SHP77 treated with DMSO at 0.1 percent for 48 hours (cell line): ENCODE data around the gene CSH1.
"Not testable (repeated sequence)": the region's sequence is repeated elsewhere in the genome, so short reads cannot be mapped to it uniquely, and the experiment has no call there.

ENCODE experiments used
- DNase-seq: peaks from one replicate; lab custom pipeline; 2025; lab: John Stamatoyannopoulos, UW

CSH1 gene

DNA sequence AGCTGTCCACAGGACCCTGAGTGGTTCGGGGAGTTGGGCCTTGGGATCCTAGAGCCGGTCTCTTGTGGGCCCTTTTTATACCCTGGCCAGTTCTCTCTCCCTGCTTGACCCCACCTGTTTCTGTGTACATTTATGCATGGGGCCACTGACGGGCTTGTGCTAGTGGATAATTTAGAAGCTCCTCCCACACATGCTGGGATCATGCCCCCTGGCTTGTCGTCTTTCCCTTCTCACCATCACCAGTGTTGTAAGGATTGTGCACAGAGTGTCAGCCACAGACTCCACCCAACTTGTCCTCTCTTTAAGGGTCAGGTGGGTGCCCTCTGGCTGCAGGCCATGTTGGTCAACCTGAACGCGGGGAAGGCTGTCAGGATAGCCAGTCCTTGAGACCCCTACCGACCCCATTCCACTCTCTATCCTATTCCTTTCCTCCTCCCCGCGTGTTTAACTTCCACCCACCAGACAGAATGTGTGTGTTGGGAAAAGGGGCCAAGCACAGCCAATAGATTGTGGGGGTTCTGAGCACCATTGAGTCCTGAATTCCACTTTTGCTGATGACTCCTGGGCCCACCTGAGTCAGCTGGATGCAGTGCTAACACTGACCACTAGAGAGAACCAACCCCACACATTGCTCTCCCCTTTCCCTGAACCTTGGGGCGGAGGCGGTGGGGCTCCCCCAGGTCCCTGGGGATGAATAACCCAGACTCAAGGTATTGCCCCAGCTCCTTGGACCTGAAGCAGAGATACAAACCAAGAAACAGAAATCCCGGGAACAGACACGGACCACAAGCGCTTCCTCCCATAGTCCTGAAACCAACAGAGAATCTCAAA, at the start of gene CSH1:
Gene CSH1 (minus strand): TSS at position 51 of the 831 bp plus-strand sequence. CDS start 63 bp downstream, outside the sequence.
- DNase-seq: not testable (repeated sequence)

DNA sequence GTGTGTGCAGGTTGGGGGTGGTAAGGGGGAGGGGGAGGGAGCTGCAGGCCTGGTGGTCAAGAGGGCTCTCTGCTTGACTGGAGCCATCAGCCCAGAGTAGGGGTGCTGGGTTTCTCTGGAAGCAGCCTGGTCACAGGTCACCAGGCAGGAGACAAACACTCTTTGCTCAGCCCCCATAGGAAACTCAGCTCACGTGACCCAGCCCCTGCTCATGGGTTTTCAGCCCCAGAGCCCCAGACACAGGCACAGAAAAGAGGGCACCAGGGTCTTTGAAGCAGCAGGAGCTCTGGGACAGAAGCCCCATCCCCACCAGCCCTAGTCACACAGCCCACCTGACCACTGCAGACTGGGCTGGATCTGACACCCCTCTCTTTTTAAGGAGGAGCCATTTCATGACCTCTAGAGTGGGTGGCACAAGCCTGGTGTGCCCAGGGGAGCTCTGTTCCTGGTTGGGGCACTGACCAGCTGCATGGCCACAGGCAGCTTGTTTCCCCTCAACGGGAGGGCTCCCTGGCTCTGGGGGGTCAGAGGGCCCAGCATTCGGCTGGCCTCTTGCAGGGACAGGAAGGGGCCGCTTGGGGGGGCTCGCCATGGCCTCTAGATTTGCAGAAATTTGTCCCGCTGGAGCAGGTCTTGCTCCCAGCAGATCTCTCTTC, 49.5 kb upstream of the CSH1 start:
- DNase-seq: no peak

DNA sequence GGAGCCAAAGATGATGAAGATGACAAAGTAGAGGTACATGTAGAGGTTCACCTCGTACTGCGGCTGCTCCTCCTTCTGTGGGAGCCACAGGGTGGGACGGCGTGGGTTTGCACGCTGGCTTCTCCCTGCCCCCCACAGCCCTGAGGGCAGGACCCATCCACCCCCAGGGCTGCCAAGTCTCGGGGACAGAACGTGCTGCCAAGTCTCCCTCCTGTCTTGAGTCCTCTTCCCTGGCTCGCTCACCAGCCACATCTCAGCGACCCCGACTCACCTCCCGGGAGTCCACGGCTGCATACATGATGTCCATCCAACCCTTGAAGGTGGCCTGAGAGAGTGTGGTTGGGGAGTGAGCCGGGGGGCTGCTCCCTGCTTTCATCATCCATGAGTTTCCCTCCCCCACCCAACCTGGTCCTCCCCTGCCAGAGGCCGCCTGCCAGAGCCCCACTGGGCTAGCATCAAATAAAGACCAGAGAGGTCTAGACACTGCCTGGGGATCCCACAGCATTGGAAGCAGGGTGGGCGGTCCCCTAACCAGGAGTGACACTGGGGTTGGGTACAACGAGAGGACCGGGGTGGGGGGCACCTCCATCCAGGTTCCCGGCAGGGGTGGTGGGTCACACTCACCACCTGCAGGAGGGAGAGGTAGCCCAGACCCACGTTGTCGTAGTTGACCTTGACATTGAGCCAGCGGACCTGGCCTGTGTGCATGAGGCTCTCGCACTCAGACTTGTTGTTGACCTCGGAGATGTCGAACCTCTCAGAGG, 48.5 kb upstream of the CSH1 start:
- DNase-seq: no peak

DNA sequence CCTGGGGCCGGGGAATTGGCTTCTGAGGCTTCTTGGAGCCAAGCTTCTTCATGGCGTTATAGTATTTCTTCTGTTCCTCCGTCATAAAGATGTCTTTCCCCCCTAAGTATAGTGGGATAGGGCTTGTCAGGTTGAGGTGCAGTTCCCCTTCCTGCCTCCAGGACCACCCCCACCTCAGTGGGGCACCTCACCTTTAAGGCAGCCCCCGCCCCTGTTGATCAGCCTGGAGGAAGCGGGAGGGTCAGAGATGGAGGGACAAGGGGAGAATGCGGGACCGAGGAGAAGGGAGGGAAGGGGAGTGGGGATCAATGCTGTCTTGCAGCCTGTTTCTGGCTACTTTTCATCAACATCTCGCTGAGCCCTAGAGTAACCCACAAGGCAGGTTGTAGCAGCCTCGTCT, 47.4 kb upstream of the CSH1 start:
- no peak for DNase-seq

DNA sequence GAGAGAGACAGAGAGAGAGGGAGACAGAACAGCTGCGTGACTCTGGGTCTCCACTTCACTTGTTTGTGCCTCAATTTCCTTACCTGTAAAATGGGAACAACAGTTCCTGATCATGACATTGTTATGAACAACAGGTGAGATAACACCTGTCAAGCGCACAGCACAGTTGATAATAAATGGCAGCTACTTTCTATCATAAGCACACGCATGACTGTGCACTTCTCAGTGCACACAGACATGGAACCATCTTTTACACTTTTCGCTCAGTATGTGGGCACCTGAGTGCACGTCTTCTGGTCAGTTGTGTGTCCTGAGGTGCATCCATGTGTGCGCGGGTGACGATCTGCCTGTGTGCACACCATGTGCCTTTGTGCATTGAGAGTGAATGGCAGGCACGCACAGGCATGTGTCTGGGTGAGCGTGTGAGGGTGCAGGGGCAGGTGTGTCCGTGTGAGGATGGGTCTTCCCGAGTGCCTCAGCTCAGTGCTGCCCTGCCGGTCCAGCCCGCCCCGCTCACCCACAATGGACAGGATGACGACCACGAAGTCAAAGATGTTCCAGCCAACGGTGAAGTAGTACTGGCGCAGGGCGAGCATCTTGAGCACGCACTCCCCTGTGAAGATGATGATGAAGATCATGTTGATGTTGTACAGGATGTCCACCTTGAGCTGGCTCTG, 46.1 kb upstream of the CSH1 start:
- DNase-seq: no peak

DNA sequence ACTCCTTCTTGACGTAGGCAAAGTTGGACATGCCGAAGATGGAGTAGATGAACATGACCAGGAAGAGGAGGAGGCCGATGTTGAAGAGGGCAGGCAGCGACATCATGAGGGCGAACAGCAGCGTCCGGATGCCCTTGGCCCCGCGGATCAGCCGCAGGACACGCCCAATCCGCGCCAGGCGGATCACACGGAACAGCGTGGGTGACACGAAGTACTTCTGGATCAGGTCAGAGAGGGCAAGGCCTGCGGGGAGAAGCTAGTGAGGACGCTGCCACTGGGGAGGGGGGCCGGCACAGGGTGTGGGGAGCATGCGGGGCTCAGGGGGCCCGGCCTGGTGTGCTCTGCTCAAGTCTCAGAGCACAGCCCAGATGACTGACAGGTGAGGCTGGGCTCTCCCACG, 45.4 kb upstream of the CSH1 start:
- no peak for DNase-seq

DNA sequence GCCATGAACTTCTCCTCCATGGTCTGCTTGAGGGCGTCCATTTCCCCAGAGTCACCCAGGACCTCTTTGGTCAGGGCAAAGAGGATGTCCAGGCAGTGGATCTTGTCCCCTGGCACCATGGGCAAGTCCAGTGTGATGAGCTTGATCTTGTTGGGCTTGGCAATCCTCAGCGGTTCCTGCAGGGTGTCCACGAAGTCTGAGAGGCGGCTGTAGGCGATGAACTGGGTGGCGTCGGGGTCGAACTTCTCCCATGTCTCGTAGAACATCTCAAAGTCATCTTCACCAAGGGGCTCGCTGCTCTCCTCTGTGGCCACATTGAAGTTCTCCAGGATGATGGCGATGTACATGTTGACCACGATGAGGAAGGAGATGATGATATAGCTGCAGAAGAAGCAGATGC, 44.8 kb upstream of the CSH1 start:
- DNase-seq: no peak

DNA sequence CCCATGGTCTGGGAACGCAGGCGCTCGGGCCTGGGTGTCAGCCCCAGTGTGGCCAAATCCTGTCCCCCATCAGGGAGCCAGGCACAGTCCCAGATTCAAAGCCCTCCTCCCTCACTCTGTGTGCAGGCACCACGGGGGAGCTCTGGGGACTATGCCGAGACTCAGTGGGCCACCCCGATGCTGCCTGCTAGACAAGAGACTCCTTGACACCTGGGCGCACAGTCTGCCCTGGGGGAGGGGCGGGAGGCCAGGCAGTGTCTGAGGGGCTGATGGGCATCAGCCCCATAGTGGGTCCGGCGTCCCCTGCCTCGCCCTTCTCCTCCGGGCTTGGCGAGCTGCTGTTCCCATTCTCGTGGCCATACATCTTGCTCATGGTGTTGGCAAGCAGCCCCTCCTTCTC, 44.2 kb upstream of the CSH1 start:
- DNase-seq: no peak

DNA sequence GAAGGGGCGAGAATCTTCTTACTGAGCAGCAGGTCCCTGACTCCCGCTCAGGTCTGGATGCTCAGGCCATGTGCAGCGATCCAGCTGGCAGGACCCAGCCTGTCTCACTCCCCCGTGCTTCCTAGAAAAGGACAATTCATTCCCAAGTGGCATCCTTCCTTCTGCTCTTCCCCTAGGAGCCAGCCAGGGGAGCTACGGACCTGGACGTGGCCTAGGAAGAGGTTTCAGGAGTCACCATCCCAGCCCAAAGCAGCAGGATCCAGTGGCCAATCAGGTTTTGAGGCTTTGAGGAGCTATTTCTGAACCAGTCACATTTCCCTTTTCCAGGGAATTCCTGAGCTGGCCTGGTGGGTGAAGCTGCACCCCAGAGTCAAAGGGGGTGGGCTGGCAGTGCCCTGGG, 43.5 kb upstream of the CSH1 start:
- DNase-seq: no peak

DNA sequence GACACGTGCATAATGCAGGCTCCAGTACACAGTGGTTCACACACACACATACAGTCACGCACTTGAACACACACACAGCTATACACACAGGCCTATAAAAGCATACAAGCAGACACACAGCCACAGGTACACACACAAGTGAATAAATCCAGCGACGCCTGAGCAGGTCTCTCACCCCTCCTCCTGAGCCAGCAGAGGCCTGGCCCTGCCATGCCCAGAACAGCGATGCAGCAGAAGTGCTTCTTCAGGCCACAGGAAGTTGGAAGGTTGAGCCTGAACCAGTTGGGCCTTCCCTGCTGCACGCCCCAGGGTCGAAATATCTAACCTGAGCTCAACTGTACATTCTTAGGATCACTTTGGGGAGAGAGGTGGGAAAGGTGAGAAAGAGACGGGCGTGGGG, 43.0 kb upstream of the CSH1 start:
- DNase-seq: no peak

DNA sequence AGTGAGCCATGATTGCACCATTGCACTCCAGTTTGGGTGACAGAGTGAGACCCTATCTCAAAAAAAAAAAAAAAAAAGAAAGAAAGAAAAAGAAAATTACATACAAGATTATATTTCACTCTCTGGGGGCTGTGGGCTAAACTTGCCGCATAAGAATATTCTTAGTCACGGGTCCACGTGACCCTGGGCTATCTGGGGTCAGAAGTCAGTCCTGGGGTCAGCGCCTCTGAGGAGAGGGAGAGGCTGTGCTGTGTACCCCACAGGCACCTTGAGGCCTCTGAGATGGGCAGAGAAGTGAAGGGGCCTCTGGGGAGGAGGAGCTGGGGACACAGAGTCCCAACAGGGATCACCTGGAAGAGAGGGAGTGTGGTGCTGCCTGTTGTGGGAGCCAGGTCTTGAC, 41.5 kb upstream of the CSH1 start:
- no peak for DNase-seq

DNA sequence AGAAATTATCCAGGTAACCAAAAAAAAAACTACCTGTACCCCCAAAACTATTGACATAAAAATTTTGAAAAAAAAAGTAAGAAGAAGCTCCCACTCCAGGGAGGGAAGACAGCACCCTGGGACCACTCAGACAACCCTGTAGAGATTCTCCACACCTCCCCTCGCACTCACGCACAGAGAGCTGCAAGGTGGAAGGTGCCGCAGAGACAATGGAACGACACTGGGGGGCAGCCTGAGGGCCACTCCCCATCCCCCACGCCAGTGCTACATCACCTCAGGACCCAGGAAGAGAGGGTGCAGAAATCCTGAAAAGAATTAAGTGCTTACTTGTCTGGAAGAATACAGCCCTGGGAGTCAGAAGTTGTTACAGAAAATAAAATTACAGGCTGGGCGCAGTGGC, 40.9 kb upstream of the CSH1 start:
- no peak for DNase-seq

DNA sequence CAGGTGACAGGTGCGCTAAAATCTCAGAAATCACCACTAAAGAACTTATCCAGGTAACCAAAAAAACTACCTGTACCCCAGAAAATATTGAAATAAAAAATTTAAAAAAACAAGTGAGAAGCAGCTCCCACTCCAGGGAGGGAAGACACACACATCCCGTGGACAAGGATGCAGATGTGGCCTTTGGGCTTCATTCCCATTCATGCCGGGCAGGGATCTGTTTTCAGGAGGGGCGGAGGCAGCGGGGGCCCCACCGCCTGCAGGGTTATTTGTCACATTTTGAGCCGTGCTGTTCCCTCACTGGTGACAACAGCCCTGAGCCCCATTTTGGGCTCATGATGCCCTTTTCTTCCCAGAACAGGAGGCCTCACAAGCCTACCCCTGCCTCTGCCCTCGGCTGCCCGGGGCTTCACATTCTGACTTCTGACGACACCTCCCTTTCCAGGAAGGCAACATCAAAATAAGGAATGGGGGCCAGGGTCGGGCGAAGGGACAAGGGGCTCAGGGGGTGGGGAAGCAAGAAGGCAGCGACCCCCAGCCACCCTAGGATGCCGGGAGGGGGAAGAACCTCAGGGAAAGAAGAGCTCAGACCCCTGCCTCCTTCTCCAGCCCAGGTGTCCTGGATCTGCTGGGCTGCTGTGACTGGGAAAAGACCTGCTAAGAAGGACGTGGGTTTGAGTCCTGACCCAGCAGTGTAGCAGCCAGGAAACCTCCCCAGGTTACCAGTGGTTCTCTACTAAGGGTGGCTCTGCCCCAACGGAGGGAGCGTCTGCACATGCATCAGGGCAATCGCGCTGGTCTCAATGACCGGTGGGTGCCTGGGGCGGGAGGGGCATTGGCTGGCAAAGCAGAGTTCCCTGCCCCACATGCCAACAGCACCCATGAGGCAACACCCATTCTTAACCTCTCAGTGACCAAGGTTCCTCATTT, 38.1 kb upstream of the CSH1 start:
- DNase-seq: no peak

DNA sequence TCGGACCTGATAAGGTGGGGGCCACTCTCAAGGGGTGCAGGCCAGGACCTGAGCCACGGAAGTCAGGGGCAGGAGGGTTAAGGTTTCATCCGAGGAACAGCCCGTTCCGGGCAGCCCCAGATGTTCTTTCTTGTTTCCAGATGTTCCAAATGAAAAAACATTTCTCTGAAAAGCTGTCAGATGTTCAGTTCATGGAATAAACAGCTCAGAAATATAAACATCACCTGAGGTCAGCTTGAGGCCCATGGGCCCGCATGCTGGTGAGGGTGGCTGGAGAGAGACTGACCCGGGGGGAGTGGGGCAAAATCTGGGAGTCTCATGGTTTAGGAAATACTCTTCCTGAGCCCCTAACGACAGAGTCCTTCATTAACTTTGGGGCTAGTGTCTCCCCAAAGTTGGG, 37.2 kb upstream of the CSH1 start:
- no peak for DNase-seq

DNA sequence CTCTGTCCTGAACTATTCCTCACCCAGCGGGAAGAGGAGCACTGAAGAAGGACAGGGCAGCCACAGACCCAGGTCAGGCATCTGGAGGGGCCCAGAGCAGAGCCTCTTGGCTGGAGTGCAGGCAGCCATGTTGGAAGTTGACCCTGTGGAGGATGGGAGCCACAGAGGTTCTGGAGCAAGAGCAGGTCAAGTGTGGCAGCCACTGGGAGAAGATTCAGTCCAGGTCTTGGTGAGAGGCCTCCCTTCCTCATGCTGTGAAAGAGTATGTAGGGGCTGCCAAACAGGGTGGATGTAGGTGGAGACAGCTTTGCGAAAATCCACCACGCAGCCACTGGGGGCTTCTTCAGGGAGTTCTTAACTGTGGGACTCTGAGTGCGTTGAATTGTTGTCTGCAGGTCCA, 36.3 kb upstream of the CSH1 start:
- no peak for DNase-seq

DNA sequence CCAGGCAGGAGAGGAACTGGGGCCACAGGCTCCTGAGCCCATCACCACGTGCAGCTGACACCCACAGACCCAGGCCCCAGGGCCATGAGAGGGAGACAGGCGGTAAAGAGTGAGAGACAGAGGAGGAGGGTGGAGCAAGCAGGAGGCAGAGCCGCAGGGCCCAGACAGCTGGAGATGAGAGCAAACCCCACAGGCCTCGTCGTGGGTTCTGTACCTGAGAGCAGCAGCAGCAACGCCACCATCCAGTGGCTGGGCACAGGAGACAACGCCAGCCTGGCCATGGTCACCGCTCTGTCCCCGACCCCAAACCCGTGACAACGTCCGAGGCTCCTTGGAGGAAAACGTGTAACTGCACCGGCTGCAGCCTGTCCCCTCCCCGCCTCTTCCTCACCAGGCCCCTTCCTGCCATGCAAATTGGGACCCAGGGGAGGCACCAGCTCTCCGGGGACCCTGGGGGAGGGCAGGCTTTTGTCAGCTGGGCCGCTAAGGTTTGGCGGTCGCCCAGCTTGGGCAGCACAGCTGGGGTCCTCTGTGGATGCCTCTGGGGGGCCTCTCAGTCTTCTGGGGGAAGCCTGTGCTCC, 35.7 kb upstream of the CSH1 start, which contains the start of gene CD79B:
Gene CD79B (minus strand): TSS at position 351 of the 581 bp plus-strand sequence. CDS start 70 bp downstream, at position 281.
- DNase-seq: no peak

DNA sequence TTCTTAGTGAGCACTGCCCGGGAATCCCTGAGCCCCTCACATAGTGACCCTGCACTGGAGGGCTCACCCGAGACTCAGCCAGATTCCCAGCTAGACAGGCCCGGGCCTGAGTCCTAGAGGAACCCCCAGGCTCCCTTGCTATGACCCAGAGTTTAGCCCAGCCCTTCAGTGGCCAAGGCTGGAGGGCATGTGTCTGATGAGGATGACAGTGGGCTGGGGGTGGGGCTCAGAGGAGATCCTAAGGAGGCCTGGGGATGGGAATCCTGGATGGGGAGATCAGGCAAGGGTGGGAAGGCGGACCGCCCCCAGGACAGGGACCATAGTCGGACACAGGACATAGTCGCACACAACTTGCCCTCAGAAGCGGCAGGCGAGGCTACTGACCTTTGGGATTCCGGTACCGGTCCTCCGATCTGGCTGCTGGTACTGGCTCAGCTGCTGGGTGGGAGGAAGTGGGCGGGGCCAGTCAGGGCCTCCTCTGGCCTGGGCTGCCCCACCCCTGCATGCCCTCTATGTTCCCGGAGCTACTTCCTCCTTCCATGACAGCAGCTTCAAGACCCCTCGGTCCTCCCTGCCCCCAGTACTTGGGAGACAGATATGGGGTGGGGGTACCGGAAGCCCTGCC, 34.7 kb upstream of the CSH1 start:
- no peak for DNase-seq

DNA sequence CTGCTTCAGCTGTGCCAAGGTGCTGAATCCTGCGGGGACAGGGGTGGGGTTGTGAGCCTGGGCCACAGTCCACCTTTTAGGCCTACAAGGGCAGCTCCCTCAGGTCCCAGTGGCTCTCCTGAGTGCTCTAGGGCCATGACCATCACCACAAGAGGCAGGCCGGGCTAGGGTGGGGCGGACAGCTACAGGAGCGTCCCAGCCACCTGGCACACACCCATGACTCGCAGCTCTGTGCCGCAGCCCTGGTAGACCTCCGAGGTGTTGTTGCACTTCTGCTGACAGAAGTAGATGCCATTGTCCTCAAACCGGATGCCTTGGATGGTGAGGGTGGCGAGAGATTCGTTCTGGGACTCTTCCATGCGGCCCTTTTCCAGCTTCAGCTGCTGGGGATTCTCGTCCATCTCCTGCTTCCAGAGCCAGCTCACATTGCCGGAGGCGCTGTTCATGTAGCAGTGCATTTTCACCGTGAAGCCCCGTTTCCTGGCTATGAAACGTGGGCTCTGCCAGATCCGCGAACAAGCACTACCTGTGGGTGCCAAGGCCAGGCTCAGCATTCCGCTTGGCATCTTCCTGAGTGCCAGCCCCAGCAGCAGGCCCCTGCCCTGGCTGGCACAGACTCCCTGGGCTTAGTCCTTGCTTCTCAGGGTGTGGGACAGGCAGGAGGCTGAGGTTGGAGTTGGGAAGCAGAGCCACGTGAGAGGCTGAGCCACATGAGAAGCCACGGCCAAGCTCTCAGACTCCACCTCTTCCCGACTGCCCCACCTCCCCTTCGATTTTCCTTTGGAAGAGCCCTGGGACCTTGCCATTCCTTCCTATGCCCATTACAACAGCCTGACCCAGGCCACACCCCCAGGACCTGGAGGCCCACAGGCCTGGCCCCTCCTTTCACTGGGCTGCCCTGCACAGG, 33.7 kb upstream of the CSH1 start:
- DNase-seq: no peak
